Mesothelial cell of epicardium (in vitro differentiated cells): ENCODE measurements around the gene PTTG2. TPM values are rescaled to one million over a fixed set of nuclear protein-coding genes. Genes with fewer than 3 reads are reported as not detected.
A peak's percentile ranks its signal among the peaks of the same experiment; 100 is the strongest.

Experiments used
- DNase-seq, 2 experiments: peaks; one replicate each; pipeline ENCODE4 v3.0.0; 2021; ENCODE audit warnings: low spot score in 2 of 2; ENCODE audit not compliant: unreplicated experiment in 2 of 2
- H3K27ac Mint-ChIP-seq: 2 replicates; pipeline ENCODE4 v1.8.0; 2021; ENCODE audit warnings: mixed read lengths
- H3K27me3 Mint-ChIP-seq: 2 replicates; pipeline ENCODE4 v1.8.0; 2021; ENCODE audit warnings: low read depth, mixed read lengths
- H3K36me3 Mint-ChIP-seq: 2 replicates; pipeline ENCODE4 v1.8.0; 2021; ENCODE audit warnings: mixed read lengths
- H3K4me1 Mint-ChIP-seq: 2 replicates; pipeline ENCODE4 v1.8.0; 2021; ENCODE audit warnings: mixed read lengths
- H3K4me3 Mint-ChIP-seq: 2 replicates; pipeline ENCODE4 v1.8.0; 2021; ENCODE audit warnings: mild to moderate bottlenecking, moderate library complexity, mixed read lengths
- H3K9me3 Mint-ChIP-seq: 2 replicates; pipeline ENCODE4 v1.8.0; 2021; ENCODE audit warnings: mixed read lengths
- total RNA-seq: library from RNA; stranded (reverse); gene quantifications from 3 replicates; pipeline ENCODE4 v1.2.1, GENCODE V29; 2021
- TF ChIP-seq, protein P1 (sequence below): fragments of 200-600 bp; sonication (generic); IDR thresholded peaks from one replicate; pipeline ENCODE4 v1.5.0; 2021; ENCODE audit warnings: antibody characterized with exemption; ENCODE audit not compliant: unreplicated experiment

Gene PTTG2
- total RNA-seq, 1 donor from 2014 or later: not detected

DNA sequence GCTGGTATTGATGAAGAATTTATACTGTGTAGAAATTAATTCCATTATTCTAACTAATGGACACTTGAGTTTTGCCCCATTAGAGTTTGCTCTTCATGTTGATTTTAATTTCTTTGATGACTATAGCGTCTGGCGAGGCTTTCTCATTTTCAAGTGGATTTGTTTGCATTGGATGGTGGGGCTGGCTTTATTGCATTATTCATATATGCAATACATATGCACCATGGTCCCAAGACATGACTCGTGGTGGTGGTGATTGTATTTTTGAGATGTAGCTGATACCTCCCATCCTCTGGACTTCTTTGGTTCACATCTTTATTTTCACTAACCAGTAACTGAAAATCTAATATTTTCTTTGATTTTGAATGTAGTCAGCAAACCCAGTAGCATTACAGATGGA lies 39.8 kb downstream of the PTTG2 start:
- TF ChIP-seq, protein P1, sequence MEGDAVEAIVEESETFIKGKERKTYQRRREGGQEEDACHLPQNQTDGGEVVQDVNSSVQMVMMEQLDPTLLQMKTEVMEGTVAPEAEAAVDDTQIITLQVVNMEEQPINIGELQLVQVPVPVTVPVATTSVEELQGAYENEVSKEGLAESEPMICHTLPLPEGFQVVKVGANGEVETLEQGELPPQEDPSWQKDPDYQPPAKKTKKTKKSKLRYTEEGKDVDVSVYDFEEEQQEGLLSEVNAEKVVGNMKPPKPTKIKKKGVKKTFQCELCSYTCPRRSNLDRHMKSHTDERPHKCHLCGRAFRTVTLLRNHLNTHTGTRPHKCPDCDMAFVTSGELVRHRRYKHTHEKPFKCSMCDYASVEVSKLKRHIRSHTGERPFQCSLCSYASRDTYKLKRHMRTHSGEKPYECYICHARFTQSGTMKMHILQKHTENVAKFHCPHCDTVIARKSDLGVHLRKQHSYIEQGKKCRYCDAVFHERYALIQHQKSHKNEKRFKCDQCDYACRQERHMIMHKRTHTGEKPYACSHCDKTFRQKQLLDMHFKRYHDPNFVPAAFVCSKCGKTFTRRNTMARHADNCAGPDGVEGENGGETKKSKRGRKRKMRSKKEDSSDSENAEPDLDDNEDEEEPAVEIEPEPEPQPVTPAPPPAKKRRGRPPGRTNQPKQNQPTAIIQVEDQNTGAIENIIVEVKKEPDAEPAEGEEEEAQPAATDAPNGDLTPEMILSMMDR: no peak
- DNase-seq: no peak
- Mint-ChIP-seq H3K4me1 (peaks cover 51% of the 10 kb centered on the region), H3K27me3 (no peaks in the 10 kb centered on the region), H3K9me3 (no peaks in the 10 kb centered on the region), H3K27ac (no peak overlapping the region), H3K36me3 (no peaks in the 10 kb centered on the region), H3K4me3 (no peak overlapping the region)

DNA sequence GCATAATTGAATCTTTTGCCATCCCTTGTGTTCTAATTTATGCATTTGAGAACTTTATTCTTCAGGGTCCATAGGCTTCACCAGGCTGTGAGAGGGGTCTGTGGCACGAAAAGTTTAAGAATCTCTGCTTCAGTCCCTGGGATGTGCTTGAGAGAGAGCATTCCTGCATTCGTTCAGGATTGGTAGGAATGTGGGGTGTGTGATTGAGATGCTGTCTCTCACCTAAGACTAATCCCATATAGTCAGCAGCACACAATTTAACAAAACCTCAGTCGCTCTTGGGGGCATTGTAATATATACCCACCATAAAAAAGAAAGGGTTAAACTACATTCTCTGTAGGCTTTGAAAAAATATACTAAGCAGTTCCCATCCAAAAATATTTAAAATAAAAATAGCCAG lies 41.7 kb downstream of the PTTG2 start:
- no peak overlapping the region for H3K4me3 Mint-ChIP-seq
- no peaks in the 10 kb centered on the region for H3K36me3 Mint-ChIP-seq
- H3K27me3 Mint-ChIP-seq: no peaks in the 10 kb centered on the region
- H3K9me3 Mint-ChIP-seq: no peaks in the 10 kb centered on the region
- H3K4me1 Mint-ChIP-seq: peaks cover 44% of the 10 kb centered on the region
- no peak overlapping the region for H3K27ac Mint-ChIP-seq
- TF ChIP-seq, protein P1: no peak
- DNase-seq: no peak

DNA sequence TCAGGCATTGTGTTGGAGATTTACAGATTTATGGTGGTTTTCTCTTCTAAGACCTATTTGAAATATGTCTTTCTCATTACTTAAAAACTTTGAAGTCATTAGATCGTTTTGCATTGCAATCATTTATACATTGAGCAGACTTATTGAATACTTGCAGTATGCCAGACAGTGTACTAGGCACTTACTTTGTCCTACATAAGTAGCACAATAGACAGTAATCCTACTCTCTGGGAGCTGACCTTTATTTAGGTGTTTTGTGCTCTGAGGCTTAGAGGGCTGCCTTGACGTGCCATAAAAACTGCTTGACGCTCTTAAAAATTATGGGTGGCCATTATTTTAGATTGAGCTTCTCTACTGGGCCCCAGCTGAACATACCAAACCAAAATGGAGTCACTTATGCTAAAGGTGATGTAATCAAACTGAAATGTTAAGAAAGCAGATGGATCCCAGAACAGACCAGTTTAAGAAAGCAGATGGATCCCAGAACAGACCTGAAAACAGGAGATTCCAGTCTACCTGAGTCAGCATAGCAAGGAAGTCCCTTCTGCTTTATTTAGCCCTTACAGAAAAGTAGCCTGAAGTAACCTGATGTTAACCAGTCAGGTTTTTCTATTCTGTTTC lies 42.4 kb downstream of the PTTG2 start:
- H3K4me3 Mint-ChIP-seq: no peak overlapping the region
- H3K9me3 Mint-ChIP-seq: no peaks in the 10 kb centered on the region
- H3K27ac Mint-ChIP-seq: no peak overlapping the region
- H3K27me3 Mint-ChIP-seq: no peaks in the 10 kb centered on the region
- no peaks in the 10 kb centered on the region for H3K36me3 Mint-ChIP-seq
- DNase-seq: no peak
- peaks cover 41% of the 10 kb centered on the region for H3K4me1 Mint-ChIP-seq
- TF ChIP-seq, protein P1: no peak

DNA sequence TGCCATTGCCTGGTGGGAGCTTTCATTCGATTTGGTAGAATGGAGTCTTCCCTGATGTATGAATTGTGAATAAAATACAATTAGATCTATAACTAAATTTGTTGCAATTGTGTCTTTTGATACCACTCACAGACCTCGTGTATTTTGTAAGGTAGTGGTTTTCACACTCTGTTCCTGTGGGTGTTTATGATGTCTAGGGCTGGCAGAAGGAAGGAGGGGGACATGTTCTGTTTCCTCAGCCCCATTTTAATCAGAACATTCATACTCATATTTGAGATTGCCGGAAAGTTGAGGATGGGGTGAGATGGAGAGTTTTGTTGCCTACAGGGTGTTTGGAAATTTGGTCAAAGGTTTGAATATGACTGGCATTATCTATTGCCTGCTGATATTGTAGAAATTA lies 42.9 kb downstream of the PTTG2 start:
- Mint-ChIP-seq H3K36me3 (no peaks in the 10 kb centered on the region), H3K4me3 (no peak overlapping the region), H3K27me3 (no peaks in the 10 kb centered on the region), H3K27ac (peak overlapping the region; percentile 21), H3K4me1 (peaks cover 37% of the 10 kb centered on the region), H3K9me3 (no peaks in the 10 kb centered on the region)
- DNase-seq: no peak
- TF ChIP-seq, protein P1: no peak

DNA sequence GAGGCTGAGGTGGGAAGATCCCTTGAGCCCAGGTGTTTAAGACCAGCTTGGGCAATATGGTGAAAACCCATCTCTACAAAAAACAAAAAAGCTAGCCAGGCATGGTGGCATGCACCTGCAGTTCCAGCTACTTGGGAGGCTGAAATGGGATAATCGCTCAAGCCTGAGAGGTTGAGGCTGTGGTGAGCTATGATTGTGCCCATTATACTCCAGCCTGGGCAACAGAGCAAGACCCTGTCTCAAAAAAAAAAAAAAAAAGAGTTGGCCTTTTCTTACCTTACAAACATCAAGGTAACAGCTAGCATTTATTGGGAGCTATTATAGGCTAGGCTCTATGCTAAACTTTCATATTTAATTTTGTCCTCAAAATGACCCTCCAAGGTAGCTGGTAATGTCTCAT lies 43.4 kb downstream of the PTTG2 start:
- TF ChIP-seq, protein P1: no peak
- Mint-ChIP-seq H3K4me1 (peaks cover 42% of the 10 kb centered on the region), H3K9me3 (no peaks in the 10 kb centered on the region), H3K27me3 (no peaks in the 10 kb centered on the region), H3K27ac (no peak overlapping the region), H3K36me3 (no peaks in the 10 kb centered on the region), H3K4me3 (no peak overlapping the region)
- DNase-seq: no peak

DNA sequence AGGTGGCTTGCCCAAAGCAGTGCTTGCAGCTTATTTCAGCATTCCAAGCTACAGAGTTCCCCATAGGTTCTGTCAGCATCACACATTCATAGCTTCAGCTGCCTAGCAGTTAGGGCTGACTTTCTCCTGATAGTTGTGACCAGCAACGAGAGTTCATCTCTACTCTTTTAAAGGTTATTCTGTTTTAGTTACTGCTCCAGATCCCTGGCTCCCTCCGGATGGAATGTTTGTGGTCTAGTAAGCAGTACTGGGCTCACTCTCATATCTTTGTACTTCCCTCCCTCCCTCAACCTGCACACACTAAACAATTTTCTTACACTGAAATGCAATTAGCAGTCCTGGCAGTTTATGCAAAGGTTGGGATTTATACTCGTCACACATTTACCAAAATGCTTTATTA lies 43.9 kb downstream of the PTTG2 start:
- peak overlapping the region; percentile 66 for H3K27ac Mint-ChIP-seq
- no peaks in the 10 kb centered on the region for H3K27me3 Mint-ChIP-seq
- no peaks in the 10 kb centered on the region for H3K36me3 Mint-ChIP-seq
- TF ChIP-seq, protein P1: no peak
- no peak for DNase-seq
- peaks cover 46% of the 10 kb centered on the region for H3K4me1 Mint-ChIP-seq
- no peaks in the 10 kb centered on the region for H3K9me3 Mint-ChIP-seq
- no peak overlapping the region for H3K4me3 Mint-ChIP-seq
